Right atrium auricular region (tissue), 2 donors: ENCODE data around the gene FBXO28. TPM values are rescaled to one million over a fixed set of nuclear protein-coding genes. Genes with fewer than 3 reads are reported as not detected.

ENCODE experiments used
- DNase-seq: peaks from one replicate; pipeline ENCODE4 v3.0.0-alpha.2; 2019; ENCODE audit warnings: low spot score
- H3K27ac ChIP-seq, 2 donors: fragments of 200-600 bp; sonication (generic); 1 replicate in 1 of 2; 2 replicates in 1 of 2; pipeline ENCODE4 v1.5.1; 2016 to 2019
- H3K27me3 ChIP-seq, 2 donors: fragments of 200-600 bp; sonication (generic); one replicate each; pipeline versions ENCODE4 v1.5.1 to v1.6.0; 2017 to 2019
- H3K36me3 ChIP-seq: fragments of 200-600 bp; sonication (generic); one replicate; pipeline ENCODE4 v1.5.1; 2016
- H3K4me1 ChIP-seq, 2 donors: fragments of 200-600 bp; sonication (generic); one replicate each; pipeline versions ENCODE4 v1.5.1 to v1.6.0; 2017 to 2019
- H3K4me3 ChIP-seq, 2 donors: fragments of 200-600 bp; sonication (generic); 1 replicate in 1 of 2; 2 replicates in 1 of 2; pipeline ENCODE4 v1.5.1; 2017 to 2019; ENCODE audit warnings: mild to moderate bottlenecking in 1 of 2, moderate library complexity in 1 of 2
- H3K9me3 ChIP-seq, 2 donors: fragments of 200-600 bp; sonication (generic); one replicate each; pipeline ENCODE4 v1.5.1; 2019
- total RNA-seq, 2 donors: library from RNA; depleted of rRNA; stranded (reverse); fragments of >200 nt; gene quantifications; one replicate each; pipeline ENCODE4 v1.1.0, GENCODE V29; 2016
- TF ChIP-seq, protein P1 (sequence below), 2 donors: fragments of 200-600 bp; sonication (generic); IDR thresholded peaks; one replicate each; pipeline ENCODE4 v1.5.1; 2019; ENCODE audit warnings: antibody characterized with exemption in 2 of 2

Gene FBXO28
- total RNA-seq, 2 donors from 2014 or later: 15.4 to 17.9 TPM

DNA sequence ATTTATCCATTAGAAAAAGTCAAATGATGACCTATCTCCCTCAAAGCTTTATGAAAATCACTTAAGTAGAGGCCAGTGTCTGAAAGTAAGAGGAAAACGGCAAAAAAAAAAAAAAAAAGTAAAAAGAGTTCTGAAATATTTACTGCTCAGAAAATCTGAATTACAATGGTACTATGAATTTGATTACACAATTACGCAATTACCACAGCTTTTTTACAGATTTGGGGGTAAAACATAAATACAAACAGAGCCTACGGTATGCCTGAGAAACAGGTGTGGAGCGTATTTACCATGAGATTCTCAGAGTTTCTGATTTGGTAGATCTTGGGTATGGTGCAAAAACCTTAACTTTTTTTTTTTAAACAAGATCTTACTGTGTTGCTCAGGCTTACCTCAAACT is 15.9 kb upstream of the FBXO28 start:
- TF ChIP-seq, protein P1, sequence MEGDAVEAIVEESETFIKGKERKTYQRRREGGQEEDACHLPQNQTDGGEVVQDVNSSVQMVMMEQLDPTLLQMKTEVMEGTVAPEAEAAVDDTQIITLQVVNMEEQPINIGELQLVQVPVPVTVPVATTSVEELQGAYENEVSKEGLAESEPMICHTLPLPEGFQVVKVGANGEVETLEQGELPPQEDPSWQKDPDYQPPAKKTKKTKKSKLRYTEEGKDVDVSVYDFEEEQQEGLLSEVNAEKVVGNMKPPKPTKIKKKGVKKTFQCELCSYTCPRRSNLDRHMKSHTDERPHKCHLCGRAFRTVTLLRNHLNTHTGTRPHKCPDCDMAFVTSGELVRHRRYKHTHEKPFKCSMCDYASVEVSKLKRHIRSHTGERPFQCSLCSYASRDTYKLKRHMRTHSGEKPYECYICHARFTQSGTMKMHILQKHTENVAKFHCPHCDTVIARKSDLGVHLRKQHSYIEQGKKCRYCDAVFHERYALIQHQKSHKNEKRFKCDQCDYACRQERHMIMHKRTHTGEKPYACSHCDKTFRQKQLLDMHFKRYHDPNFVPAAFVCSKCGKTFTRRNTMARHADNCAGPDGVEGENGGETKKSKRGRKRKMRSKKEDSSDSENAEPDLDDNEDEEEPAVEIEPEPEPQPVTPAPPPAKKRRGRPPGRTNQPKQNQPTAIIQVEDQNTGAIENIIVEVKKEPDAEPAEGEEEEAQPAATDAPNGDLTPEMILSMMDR (IDR thresholded peaks at IDR 0.05): no peak
- H3K27me3 ChIP-seq: no peaks in the 10 kb centered on the region

DNA sequence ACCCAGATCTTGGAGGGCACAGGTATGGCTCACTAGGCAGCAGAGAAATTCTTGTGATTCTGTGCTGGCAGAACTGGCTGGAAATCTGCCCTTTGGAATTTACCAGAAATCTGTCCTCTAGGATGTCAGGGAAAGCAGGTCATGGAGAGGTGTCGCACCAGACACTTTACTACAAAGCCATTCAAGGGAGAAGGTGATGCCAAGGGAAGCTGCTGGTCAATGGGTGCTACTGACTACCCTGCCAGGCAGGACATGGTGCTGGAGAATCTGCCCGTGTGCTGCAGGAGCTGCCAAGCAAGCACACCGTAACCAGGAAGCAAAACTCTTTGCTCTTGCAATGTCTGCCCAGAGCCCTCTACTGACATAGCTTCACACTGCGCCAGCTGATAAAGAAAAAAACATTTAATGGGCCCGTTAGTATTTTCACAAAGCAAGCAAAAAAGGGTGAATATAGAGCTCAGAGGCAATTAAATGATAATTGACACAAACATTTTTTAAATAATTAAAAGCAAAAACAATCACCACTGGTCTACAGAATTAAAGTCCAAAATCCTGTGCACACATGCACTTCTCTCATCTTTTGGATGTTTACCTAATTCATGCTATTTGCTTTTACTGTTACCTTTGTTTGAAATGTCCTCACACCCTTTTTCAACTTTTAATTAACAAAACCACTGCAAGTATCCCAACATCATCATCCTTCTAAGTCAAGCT is 7.2 kb upstream of the FBXO28 start:
- no peaks in the 10 kb centered on the region for H3K9me3 ChIP-seq
- no peak for DNase-seq
- no peak overlapping the region for H3K27ac ChIP-seq
- H3K4me3 ChIP-seq: no peak overlapping the region
- H3K27me3 ChIP-seq: no peaks in the 10 kb centered on the region
- no peaks in the 10 kb centered on the region for H3K36me3 ChIP-seq
- H3K4me1 ChIP-seq: no peaks in the 10 kb centered on the region
- TF ChIP-seq, protein P1 (IDR thresholded peaks at IDR 0.05): no peak

More for the DNA sequence above, 15.9 kb upstream of the FBXO28 start:
- DNase-seq: no peak
- Histone ChIP-seq H3K4me1 (no peaks in the 10 kb centered on the region), H3K9me3 (no peaks in the 10 kb centered on the region), H3K36me3 (no peaks in the 10 kb centered on the region), H3K27ac (no peak overlapping the region), H3K4me3 (no peak overlapping the region)

DNA sequence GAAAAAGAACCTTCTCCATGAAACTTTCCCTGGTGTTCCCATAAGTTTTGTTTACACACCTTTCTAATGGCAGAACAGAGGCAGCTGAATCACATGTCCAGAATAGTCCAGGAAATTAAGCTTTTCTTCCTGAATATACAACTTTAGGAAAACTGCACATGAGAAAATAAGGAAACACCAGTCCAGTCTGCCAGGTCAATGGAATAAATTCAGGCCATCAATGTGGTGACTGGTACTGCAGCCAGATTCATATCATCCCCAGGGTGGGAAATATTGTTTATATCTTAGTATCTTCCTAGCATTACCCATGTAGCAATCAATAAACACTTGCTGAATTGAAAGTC is 6.7 kb upstream of the FBXO28 start:
- Histone ChIP-seq H3K9me3 (no peaks in the 10 kb centered on the region), H3K4me3 (no peak overlapping the region), H3K4me1 (no peaks in the 10 kb centered on the region), H3K36me3 (no peaks in the 10 kb centered on the region), H3K27me3 (no peaks in the 10 kb centered on the region), H3K27ac (no peak overlapping the region)
- DNase-seq: no peak
- TF ChIP-seq, protein P1 (IDR thresholded peaks at IDR 0.05): no peak

DNA sequence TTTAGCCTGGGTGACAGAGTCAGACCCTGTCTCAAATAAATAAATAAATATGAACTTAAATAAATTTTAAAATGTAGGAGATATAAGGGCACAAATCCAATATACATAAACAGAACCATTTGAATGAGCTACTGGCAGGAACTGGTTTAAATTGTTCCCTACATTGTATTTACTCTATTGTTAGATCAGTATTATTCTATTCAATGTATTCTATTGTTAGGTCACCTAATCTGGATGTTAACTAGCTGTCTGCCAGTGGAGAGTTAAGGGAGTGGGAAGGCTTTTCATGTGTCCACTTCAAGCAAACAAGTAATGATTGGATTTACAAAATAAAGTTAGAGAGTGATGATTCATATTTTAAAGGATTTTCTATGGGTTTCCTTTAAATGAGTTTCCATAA is 4.9 kb upstream of the FBXO28 start:
- Histone ChIP-seq H3K4me3 (no peak overlapping the region), H3K9me3 (no peaks in the 10 kb centered on the region), H3K36me3 (no peaks in the 10 kb centered on the region), H3K27me3 (no peaks in the 10 kb centered on the region), H3K27ac (no peak overlapping the region), H3K4me1 (no peaks in the 10 kb centered on the region)
- DNase-seq: no peak
- TF ChIP-seq, protein P1 (IDR thresholded peaks at IDR 0.05): no peak

DNA sequence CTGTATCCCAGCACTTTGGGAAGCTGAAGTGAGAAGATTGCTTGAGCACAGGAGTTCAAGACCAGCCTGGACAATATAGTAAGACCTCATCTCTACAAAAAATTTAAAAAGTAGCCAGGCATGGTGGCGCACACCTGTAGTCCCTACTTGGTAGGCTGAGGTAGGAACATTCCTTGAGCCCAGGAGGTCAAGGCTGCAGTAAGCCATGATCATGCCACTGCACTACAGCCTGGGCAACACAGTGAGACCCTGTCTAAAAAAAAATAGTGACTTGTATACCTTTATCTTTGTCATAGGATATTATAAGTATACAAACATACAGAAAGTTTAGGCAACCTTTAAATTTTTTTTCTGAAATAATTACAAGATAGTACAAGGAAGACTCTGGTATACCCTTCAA is 3.9 kb upstream of the FBXO28 start:
- no peaks in the 10 kb centered on the region for H3K9me3 ChIP-seq

More for the DNA sequence above, 3.9 kb upstream of the FBXO28 start:
- Histone ChIP-seq H3K36me3 (no peaks in the 10 kb centered on the region), H3K4me1 (peaks cover 0 to 5% of the 10 kb centered on the region in 2 donors), H3K4me3 (no peak overlapping the region), H3K27me3 (no peaks in the 10 kb centered on the region), H3K27ac (no peak overlapping the region)
- DNase-seq: no peak
- TF ChIP-seq, protein P1 (IDR thresholded peaks at IDR 0.05): no peak
